ENCODE measurements around the gene ALPK3. TPM values are rescaled to one million over a fixed set of nuclear protein-coding genes. Genes with fewer than 3 reads are reported as not detected.

ALPK3 gene
- total and polyA plus RNA-seq, 9 of the 15 experiments (the other 6 are each of a cell fraction or from before 2014, with no cell fraction given), result 0.04 to 1.0 (median 0.07) TPM; not detected in 2

GRCh38 chr15:84835661-84836337, 18.6 kb downstream of the ALPK3 start:
- POLR2A ChIA-PET, result interaction anchor here (0.5 to 1.2 kb wide), 3 partner anchors 80 to 198 kb away, joined by 3 read pairs; no protein-coding TSS in a partner anchor
- ATAC-seq, result no peak
- Histone ChIP-seq H3K36me3 (ENCODE audit: control insufficient read depth, insufficient read depth, low read length) (no peaks in the 10 kb centered on the region), H3K79me2 (ENCODE audit: control insufficient read depth, insufficient read depth, low read length) (no peaks in the 10 kb centered on the region), H3K4me2 (ENCODE audit: insufficient read depth, low read length) (no peak overlapping the region), H4K20me1 (replicated peaks; ENCODE audit: control insufficient read depth, insufficient read depth, low read length) (no peaks in the 10 kb centered on the region), H2AFZ (ENCODE audit: low read depth, low read length) (no peak overlapping the region), H3K9me3 (replicated peaks; ENCODE audit: control insufficient read depth, insufficient read depth, low read depth, low read length) (no peaks in the 10 kb centered on the region), H3K9me1 (ENCODE audit: control insufficient read depth, insufficient read depth, low read length) (no peaks in the 10 kb centered on the region), H3K4me1 (replicated peaks in 1 of 2; ENCODE audit: control insufficient read depth in 2 of 2, insufficient read depth in 2 of 2, low read length in 2 of 2) (peaks cover 16 to 23% of the 10 kb centered on the region in 2 experiments; a peak in 4 of 5 replicates), H3K27ac (ENCODE audit: extremely low read depth, low read depth, low read length) (no peak overlapping the region), H3K4me3 (no peak overlapping the region), H3K9ac (ENCODE audit: insufficient read depth in 1 of 2, low read depth in 2 of 2, low read length in 2 of 2) (no peak overlapping the region), H3K27me3 (ENCODE audit: control insufficient read depth in 2 of 2, insufficient read depth in 2 of 2, low read length in 2 of 2) (peaks cover 0 to 4% of the 10 kb centered on the region in 2 experiments; a peak in 2 of 5 replicates)
- no peak for FAIRE-seq
- in situ Hi-C loops (cut with MboI) (loop anchor here (5.0 kb wide), 1 partner anchor 87 kb away; no protein-coding TSS in a partner anchor), intact Hi-C loops (cut with micrococcal nuclease) (no loop called here)
- CTCF ChIA-PET (ENCODE audit: low intra/inter-chr PET ratio), result no interaction called here
- no peak for DNase-seq (ENCODE audit: extremely low read depth in 1 of 4, low spot score in 3 of 4)
- 10% methylated on average over 5 of the region's 5 CpGs for WGBS (ENCODE audit: insufficient coverage, low coverage, missing lambda C conversion rate)
- no TSS peak for BruUV-seq (replicated peaks)
- no peak for TF ChIP-seq LARP7 (IDR thresholded peaks at IDR 0.05)
- no peak for TF ChIP-seq MYC (IDR thresholded peaks at IDR 0.05; ENCODE audit: low read depth, low read length)
- no peak for TF ChIP-seq MYC (CRISPR knock-in tag; IDR thresholded peaks at IDR 0.05; ENCODE audit: borderline replicate concordance, low read depth)
- no peak for TF ChIP-seq KDM2B (CRISPR knock-in tag; IDR thresholded peaks at IDR 0.05)
- no peak for TF ChIP-seq RAD21 (CRISPR knock-in tag; conservative IDR thresholded peaks at IDR 0.05 in 1 of 2, IDR thresholded peaks at IDR 0.05 in 1 of 2)
- no peak for TF ChIP-seq LEF1 (IDR thresholded peaks at IDR 0.05)
- TF ChIP-seq CHD4 (IDR thresholded peaks at IDR 0.05; ENCODE audit: insufficient read depth, insufficient replicate concordance, low read depth, low read length, poor library complexity, severe bottlenecking), result no peak
- no peak for TF ChIP-seq BACH1 (tag; IDR thresholded peaks at IDR 0.05)
- no peak for TF ChIP-seq ZNF217 (CRISPR knock-in tag; IDR thresholded peaks at IDR 0.05)
- TF ChIP-seq U2AF1 (optimal IDR thresholded peaks at IDR 0.05; ENCODE audit: low read depth, low read length), result no peak
- TF ChIP-seq SREBF2 (CRISPR knock-in tag; IDR thresholded peaks at IDR 0.05), result no peak
- no peak for TF ChIP-seq ARID3A (IDR thresholded peaks at IDR 0.05; ENCODE audit: borderline replicate concordance, low read depth, low read length)
- TF ChIP-seq CBX2 (IDR thresholded peaks at IDR 0.05; ENCODE audit: insufficient read depth, low read length, poor library complexity, severe bottlenecking), result no peak
- no peak for TF ChIP-seq SIN3A (IDR thresholded peaks at IDR 0.05; ENCODE audit: borderline replicate concordance in 2 of 2, control insufficient read depth in 1 of 2, low read depth in 2 of 2, low read length in 2 of 2)
- TF ChIP-seq PRMT5 (CRISPR knock-in tag; IDR thresholded peaks at IDR 0.05), result no peak
- no peak for TF ChIP-seq ATF6 (CRISPR knock-in tag; IDR thresholded peaks at IDR 0.05)
- no peak for TF ChIP-seq ZNF76 (CRISPR knock-in tag; IDR thresholded peaks at IDR 0.05; ENCODE audit: borderline replicate concordance)
- TF ChIP-seq ZNF174 (CRISPR knock-in tag; IDR thresholded peaks at IDR 0.05), result no peak

All from K562 (cell line).